Measurements from ENCODE around the gene MATN4. TPM values are rescaled to one million over a fixed set of nuclear protein-coding genes. Genes with fewer than 3 reads are reported as not detected.

The MATN4 gene
- total RNA-seq, 2 donors from 2014 or later = 0.34 TPM; not detected in 1

DNA sequence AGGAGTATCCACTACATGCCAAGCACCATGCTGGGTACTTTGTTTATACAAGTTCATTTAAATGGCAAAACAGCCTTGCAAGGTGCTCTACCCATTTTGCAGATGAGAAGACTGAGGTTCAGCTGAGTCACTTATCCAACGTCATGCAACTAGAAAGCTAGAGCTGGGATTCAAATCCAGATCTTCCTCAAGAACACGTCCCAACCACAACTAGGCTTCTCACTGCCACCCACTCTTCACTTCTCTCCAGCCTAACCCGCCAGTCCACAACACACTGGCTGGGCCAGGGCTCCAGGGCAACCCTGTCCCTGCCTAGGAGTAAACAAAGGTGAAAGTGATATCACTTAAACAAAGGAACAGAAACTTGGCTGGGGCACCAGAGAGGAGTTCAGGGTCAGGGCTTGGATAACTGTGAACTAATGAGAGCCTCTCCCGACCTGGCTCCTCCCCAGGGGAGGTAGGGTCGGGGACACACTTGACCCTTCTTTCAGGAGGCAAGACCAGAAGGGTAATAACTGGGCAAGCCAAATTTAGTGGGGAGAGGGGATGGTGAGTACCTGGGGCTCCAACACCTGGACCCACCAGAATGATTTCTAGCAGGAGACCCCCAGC lies 32.2 kb upstream of the MATN4 start:
- intact Hi-C loops (cut with DNase I) = no loop called here
- peak overlapping the region; percentile 92 to 94 for H3K27ac ChIP-seq
- peaks cover 31% of the 10 kb centered on the region for H3K4me1 ChIP-seq (replicated peaks)
- H3K4me3 ChIP-seq = no peak overlapping the region
- WGBS = 44% methylated on average over 5 of the region's 5 CpGs
- H3K36me3 ChIP-seq = no peaks in the 10 kb centered on the region
- TF ChIP-seq, protein P1, sequence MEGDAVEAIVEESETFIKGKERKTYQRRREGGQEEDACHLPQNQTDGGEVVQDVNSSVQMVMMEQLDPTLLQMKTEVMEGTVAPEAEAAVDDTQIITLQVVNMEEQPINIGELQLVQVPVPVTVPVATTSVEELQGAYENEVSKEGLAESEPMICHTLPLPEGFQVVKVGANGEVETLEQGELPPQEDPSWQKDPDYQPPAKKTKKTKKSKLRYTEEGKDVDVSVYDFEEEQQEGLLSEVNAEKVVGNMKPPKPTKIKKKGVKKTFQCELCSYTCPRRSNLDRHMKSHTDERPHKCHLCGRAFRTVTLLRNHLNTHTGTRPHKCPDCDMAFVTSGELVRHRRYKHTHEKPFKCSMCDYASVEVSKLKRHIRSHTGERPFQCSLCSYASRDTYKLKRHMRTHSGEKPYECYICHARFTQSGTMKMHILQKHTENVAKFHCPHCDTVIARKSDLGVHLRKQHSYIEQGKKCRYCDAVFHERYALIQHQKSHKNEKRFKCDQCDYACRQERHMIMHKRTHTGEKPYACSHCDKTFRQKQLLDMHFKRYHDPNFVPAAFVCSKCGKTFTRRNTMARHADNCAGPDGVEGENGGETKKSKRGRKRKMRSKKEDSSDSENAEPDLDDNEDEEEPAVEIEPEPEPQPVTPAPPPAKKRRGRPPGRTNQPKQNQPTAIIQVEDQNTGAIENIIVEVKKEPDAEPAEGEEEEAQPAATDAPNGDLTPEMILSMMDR (IDR thresholded peaks at IDR 0.05) = no peak
- TF ChIP-seq POLR2AphosphoS5 (IDR thresholded peaks at IDR 0.05) = no peak
- TF ChIP-seq POLR2A (IDR thresholded peaks at IDR 0.05) = no peak
- H3K9me3 ChIP-seq = no peaks in the 10 kb centered on the region
- no peaks in the 10 kb centered on the region for H3K27me3 ChIP-seq (replicated peaks; ENCODE audit: insufficient read depth)
- DNase-seq (ENCODE audit: low spot score) = no peak

DNA sequence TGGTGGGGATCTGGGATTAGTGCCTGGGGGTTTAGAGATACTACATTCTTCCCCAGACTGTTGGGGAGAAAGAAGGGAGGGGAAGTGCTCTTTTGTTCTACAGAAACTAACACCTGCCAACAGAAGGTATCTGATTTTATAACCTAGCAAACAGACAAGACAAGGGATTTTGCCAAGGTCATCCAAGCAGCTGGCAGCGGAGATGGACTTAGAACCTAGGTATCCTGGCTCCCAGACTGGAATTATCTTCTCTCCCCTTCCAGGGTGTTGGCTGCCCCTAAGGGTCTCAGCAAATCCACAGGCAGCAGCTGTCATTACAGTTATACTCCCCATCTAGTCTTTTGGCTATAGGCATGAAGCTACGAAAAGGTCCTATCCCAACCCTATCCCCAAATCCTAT lies 31.7 kb upstream of the MATN4 start:
- whole genome bisulfite sequencing = 70% methylated on average over 2 of the region's 2 CpGs

DNA sequence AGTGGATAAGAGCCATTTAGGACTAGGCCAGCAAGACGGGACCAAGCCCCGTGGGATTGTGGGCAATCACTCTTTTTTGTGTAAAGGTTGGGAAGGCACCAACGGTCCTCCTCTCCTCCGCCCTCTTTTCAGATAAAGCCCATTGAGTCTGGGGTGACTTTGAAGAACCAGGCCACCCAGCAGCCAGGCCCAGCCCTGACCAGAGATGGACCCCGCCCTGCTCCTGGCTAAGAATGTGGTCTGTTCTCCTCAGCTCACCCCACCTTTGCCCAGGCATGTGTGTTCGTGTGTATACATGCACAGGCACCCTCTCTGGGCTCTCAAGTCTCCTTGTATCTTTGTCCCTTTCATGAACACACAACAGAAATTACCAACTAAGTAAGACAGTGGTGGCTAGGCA lies 31.0 kb upstream of the MATN4 start:
- WGBS = 62% methylated on average over 6 of the region's 6 CpGs

More for the DNA sequence above, 31.7 kb upstream of the MATN4 start:
- DNase-seq (ENCODE audit: low spot score) = no peak
- Histone ChIP-seq H3K9me3 (no peaks in the 10 kb centered on the region), H3K27ac (peak overlapping the region; percentile 92 to 94), H3K27me3 (replicated peaks; ENCODE audit: insufficient read depth) (no peaks in the 10 kb centered on the region), H3K4me3 (no peak overlapping the region), H3K36me3 (no peaks in the 10 kb centered on the region), H3K4me1 (replicated peaks) (peaks cover 26% of the 10 kb centered on the region)
- TF ChIP-seq POLR2AphosphoS5 (IDR thresholded peaks at IDR 0.05) (no peak), POLR2A (IDR thresholded peaks at IDR 0.05) (no peak)
- TF ChIP-seq, protein P1 (IDR thresholded peaks at IDR 0.05) = no peak
- intact Hi-C loops (cut with DNase I) = no loop called here

DNA sequence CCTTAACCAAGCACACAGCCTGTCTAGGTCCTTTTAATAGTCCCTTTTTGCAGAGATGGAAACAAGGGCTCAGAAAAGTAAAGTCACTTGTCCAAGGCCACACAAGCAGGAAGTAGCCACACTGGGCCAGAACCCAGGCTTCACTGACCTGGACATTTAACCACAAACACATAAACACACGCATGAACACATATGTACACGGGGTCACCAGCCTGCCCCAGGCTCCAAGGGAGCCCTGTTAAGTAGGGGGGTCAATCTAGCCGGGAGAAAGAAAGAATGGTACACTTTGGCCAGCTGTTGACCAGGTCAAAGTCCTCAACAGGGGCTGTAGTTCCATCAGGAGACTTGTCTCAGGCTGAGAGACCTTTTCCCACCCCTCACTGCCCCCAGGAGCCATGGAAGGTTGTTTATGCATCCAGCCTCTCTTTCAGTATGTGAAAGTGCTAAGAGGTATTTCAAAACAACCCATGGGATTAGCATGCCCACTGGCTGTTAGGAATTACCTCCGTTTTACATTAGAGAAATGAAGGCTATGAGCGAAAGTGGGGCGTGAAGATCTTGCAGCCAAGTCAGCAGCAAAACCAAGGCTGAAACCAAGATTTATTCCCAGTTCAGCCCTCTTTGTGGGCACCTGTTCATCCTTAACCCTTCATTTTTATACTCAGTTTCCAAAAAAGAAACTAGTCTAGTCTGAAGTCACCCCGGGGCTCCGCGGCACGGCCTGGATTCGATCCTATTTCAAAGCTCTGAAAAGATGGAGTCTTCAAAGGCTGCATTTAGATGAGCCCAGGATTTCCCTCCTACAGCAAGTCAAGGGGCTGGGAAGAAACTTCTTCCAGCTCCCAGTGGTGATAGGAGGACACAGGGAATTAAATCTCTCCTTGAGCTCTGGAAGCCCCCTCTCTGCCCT lies 30.3 kb upstream of the MATN4 start:
- Histone ChIP-seq H3K4me3 (no peak overlapping the region), H3K4me1 (replicated peaks) (peaks cover 22% of the 10 kb centered on the region), H3K27me3 (replicated peaks; ENCODE audit: insufficient read depth) (no peaks in the 10 kb centered on the region), H3K9me3 (no peaks in the 10 kb centered on the region), H3K36me3 (no peaks in the 10 kb centered on the region), H3K27ac (peak overlapping the region; percentile 42 to 54)
- intact Hi-C loops (cut with DNase I) = no loop called here
- 92% methylated on average over 11 of the region's 11 CpGs for WGBS
- no peak for DNase-seq (ENCODE audit: low spot score)
- TF ChIP-seq, protein P1 (IDR thresholded peaks at IDR 0.05) = no peak
- TF ChIP-seq POLR2AphosphoS5 (IDR thresholded peaks at IDR 0.05) (no peak), POLR2A (IDR thresholded peaks at IDR 0.05) (no peak)

More for the DNA sequence above, 31.0 kb upstream of the MATN4 start:
- H3K4me3 ChIP-seq = no peak overlapping the region
- peaks cover 22% of the 10 kb centered on the region for H3K4me1 ChIP-seq (replicated peaks)
- no peaks in the 10 kb centered on the region for H3K9me3 ChIP-seq
- no peak for DNase-seq (ENCODE audit: low spot score)
- peak overlapping the region; percentile 42 to 94 for H3K27ac ChIP-seq
- no peak for TF ChIP-seq POLR2A (IDR thresholded peaks at IDR 0.05)
- TF ChIP-seq, protein P1 (IDR thresholded peaks at IDR 0.05) = no peak
- no peak for TF ChIP-seq POLR2AphosphoS5 (IDR thresholded peaks at IDR 0.05)
- intact Hi-C loops (cut with DNase I) = no loop called here
- H3K36me3 ChIP-seq = no peaks in the 10 kb centered on the region
- no peaks in the 10 kb centered on the region for H3K27me3 ChIP-seq (replicated peaks; ENCODE audit: insufficient read depth)

Data from prostate gland (tissue), 2 donors.